MM.1S (cell line): ENCODE data around the gene LMOD3.

Experiments used
- DNase-seq: peaks from one replicate; pipeline ENCODE4 v3.0.0-alpha.2; 2015
- H2AFZ ChIP-seq: fragments of 300-600 bp; sonication (generic); 2 replicates; pipeline ENCODE4 v1.6.0; 2016; ENCODE audit warnings: antibody characterized with exemption, low read length
- H3F3A ChIP-seq: fragments of 300-600 bp; sonication (generic); 2 replicates; pipeline ENCODE4 v1.6.1; 2016; ENCODE audit warnings: mild to moderate bottlenecking, antibody characterized with exemption, low read length, moderate library complexity, mixed read lengths; ENCODE audit not compliant: insufficient read depth
- H3K27ac ChIP-seq: fragments of 300-600 bp; sonication (generic); 2 replicates; pipeline ENCODE4 v1.5.1; 2016; ENCODE audit warnings: mild to moderate bottlenecking, low read length
- H3K27me3 ChIP-seq: fragments of 300-600 bp; sonication (generic); replicated peaks from 2 replicates; pipeline ENCODE4 v1.6.0; 2016; ENCODE audit warnings: low read length; ENCODE audit not compliant: insufficient read depth
- H3K36me3 ChIP-seq: fragments of 300-600 bp; sonication (generic); replicated peaks from 2 replicates; pipeline ENCODE4 v1.6.1; 2016; ENCODE audit warnings: mild to moderate bottlenecking, low read length, mixed read lengths; ENCODE audit not compliant: insufficient read depth
- H3K4me1 ChIP-seq: fragments of 300-600 bp; sonication (generic); 2 replicates; pipeline ENCODE4 v1.6.1; 2016; ENCODE audit warnings: low read length, mixed read lengths
- H3K4me2 ChIP-seq: fragments of 300-600 bp; sonication (generic); 2 replicates; pipeline ENCODE4 v1.6.0; 2016; ENCODE audit warnings: low read depth, low read length
- H3K4me3 ChIP-seq: fragments of 300-600 bp; sonication (generic); 2 replicates; pipeline ENCODE4 v1.5.1; 2016; ENCODE audit warnings: low read length, mixed read lengths
- H3K79me2 ChIP-seq: fragments of 300-600 bp; sonication (generic); 2 replicates; pipeline ENCODE4 v1.6.1; 2016; ENCODE audit warnings: mixed run types, low read length, mixed read lengths
- H3K9ac ChIP-seq: fragments of 300-600 bp; sonication (generic); 2 replicates; pipeline ENCODE4 v1.6.1; 2016; ENCODE audit warnings: low read length, mixed read lengths
- H3K9me2 ChIP-seq: fragments of 300-600 bp; sonication (generic); replicated peaks from 2 replicates; pipeline ENCODE4 v1.6.1; 2016; ENCODE audit warnings: mild to moderate bottlenecking, low read length, mixed read lengths; ENCODE audit not compliant: insufficient read depth
- H3K9me3 ChIP-seq: fragments of 300-600 bp; sonication (generic); replicated peaks from 2 replicates; pipeline ENCODE4 v1.6.1; 2016; ENCODE audit warnings: mild to moderate bottlenecking, low read length, mixed read lengths; ENCODE audit not compliant: insufficient read depth
- H4K20me1 ChIP-seq: fragments of 300-600 bp; sonication (generic); 2 replicates; pipeline ENCODE4 v1.6.1; 2016; ENCODE audit warnings: mild to moderate bottlenecking, low read length, moderate library complexity, mixed read lengths; ENCODE audit not compliant: insufficient read depth
- CTCF ChIP-seq: fragments of 300-600 bp; sonication (generic); IDR thresholded peaks from 2 replicates; pipeline ENCODE4 v1.5.1; 2016; ENCODE audit warnings: antibody characterized with exemption, low read length, mixed read lengths
- EZH2 ChIP-seq: fragments of 300-600 bp; sonication (generic); optimal IDR thresholded peaks from 2 replicates; pipeline ENCODE3; 2017; ENCODE audit warnings: low read depth, mild to moderate bottlenecking, antibody characterized with exemption, low read length, mixed read lengths
- EZH2phosphoT487 ChIP-seq: fragments of 300-600 bp; sonication (generic); IDR thresholded peaks from 2 replicates; pipeline ENCODE4 v1.6.1; 2018; ENCODE audit warnings: antibody characterized with exemption, low read length

The LMOD3 gene

DNA sequence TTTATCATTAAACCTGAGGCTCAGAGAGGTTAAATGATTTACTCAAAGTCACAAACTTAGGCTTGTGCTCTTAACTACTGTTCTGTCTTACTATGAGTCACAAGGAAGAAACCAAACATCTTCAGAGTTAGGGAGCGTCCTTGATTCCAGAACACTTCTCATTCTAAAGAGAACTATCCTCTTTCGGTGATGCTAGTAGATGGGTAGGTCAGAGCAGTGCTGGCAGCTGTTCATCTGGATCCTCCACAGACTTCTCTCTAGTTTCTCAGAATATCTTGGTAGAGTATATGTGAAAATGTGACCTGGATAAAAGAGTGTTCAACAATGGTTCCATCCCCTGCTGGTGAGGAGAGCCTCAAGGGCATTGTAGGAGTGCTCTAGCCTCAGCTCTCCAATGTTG is 34.3 kb downstream of the LMOD3 start:
- TF ChIP-seq EZH2 (no peak), EZH2phosphoT487 (no peak), CTCF (peak; percentile 18; the same call in 1 of the 2 replicates)
- H3K36me3 ChIP-seq, result no peaks in the 10 kb centered on the region
- H3K27me3 ChIP-seq, result no peaks in the 10 kb centered on the region
- H3K4me1 ChIP-seq, result peaks cover 53% of the 10 kb centered on the region
- DNase-seq, result peak; percentile 41
- H4K20me1 ChIP-seq, result no peaks in the 10 kb centered on the region
- H3K9me3 ChIP-seq, result no peaks in the 10 kb centered on the region
- H3K9ac ChIP-seq, result peak overlapping the region; percentile 81; the same call in 1 of the 2 replicates
- H3K27ac ChIP-seq, result peak overlapping the region; percentile 91; the same call in 1 of the 2 replicates
- H3F3A ChIP-seq, result peaks cover 88% of the 10 kb centered on the region
- peak overlapping the region; percentile 55 for H3K4me3 ChIP-seq
- H3K4me2 ChIP-seq, result peak overlapping the region; percentile 89
- peaks cover 88% of the 10 kb centered on the region for H3K79me2 ChIP-seq
- no peak overlapping the region for H2AFZ ChIP-seq
- no peaks in the 10 kb centered on the region for H3K9me2 ChIP-seq

GRCh38 chr3:69087030-69087791 is 35.2 kb downstream of the LMOD3 start:
- H3K4me1 ChIP-seq, result peaks cover 51% of the 10 kb centered on the region
- peak overlapping the region; percentile 55 for H3K4me3 ChIP-seq

GRCh38 chr3:69085833-69086722 is 36.3 kb downstream of the LMOD3 start:
- H3K9me3 ChIP-seq, result no peaks in the 10 kb centered on the region
- peak overlapping the region; percentile 81 for H3K9ac ChIP-seq
- H3F3A ChIP-seq, result peaks cover 86% of the 10 kb centered on the region
- DNase-seq, result peak; percentile 63
- no peaks in the 10 kb centered on the region for H3K27me3 ChIP-seq
- H3K27ac ChIP-seq, result peak overlapping the region; percentile 91
- no peaks in the 10 kb centered on the region for H3K36me3 ChIP-seq
- H3K9me2 ChIP-seq, result no peaks in the 10 kb centered on the region
- peak overlapping the region; percentile 93 for H3K4me3 ChIP-seq
- H3K4me2 ChIP-seq, result peak overlapping the region; percentile 89
- no peak for TF ChIP-seq CTCF
- TF ChIP-seq EZH2, result no peak
- no peak for TF ChIP-seq EZH2phosphoT487
- H3K4me1 ChIP-seq, result peaks cover 56% of the 10 kb centered on the region
- H4K20me1 ChIP-seq, result no peaks in the 10 kb centered on the region
- H3K79me2 ChIP-seq, result peaks cover 71% of the 10 kb centered on the region
- no peak overlapping the region for H2AFZ ChIP-seq

More at GRCh38 chr3:69087030-69087791, 35.2 kb downstream of the LMOD3 start:
- H3K9ac ChIP-seq, result peak overlapping the region; percentile 81
- H3K36me3 ChIP-seq, result no peaks in the 10 kb centered on the region
- H3F3A ChIP-seq, result peaks cover 88% of the 10 kb centered on the region
- peak overlapping the region; percentile 89 for H3K4me2 ChIP-seq
- no peaks in the 10 kb centered on the region for H3K9me2 ChIP-seq
- no peaks in the 10 kb centered on the region for H3K27me3 ChIP-seq
- H2AFZ ChIP-seq, result no peak overlapping the region
- no peak for TF ChIP-seq EZH2
- TF ChIP-seq EZH2phosphoT487, result no peak
- TF ChIP-seq CTCF, result no peak
- no peaks in the 10 kb centered on the region for H3K9me3 ChIP-seq
- peak; percentile 51 for DNase-seq
- H4K20me1 ChIP-seq, result no peaks in the 10 kb centered on the region
- H3K79me2 ChIP-seq, result peaks cover 80% of the 10 kb centered on the region
- H3K27ac ChIP-seq, result peak overlapping the region; percentile 91; the same call in 1 of the 2 replicates
